HepG2 (cell line): ENCODE data around the gene ATG4B. TPM values are rescaled to one million over a fixed set of nuclear protein-coding genes. Genes with fewer than 3 reads are reported as not detected.

ENCODE experiments used
- BCL3 ChIP-seq: sonication (generic); formaldehyde crosslinking; IDR thresholded peaks from 2 replicates; pipeline ENCODE4 v1.5.1; 2020; ENCODE audit warnings: mild to moderate bottlenecking, missing genetic modification reagents, moderate library complexity
- CAMTA2 ChIP-seq: sonication (generic); formaldehyde crosslinking; IDR thresholded peaks from 2 replicates; pipeline ENCODE4 v1.4.0; 2020; ENCODE audit warnings: mild to moderate bottlenecking, missing genetic modification reagents, borderline replicate concordance
- CCDC6 ChIP-seq: sonication (generic); formaldehyde crosslinking; IDR thresholded peaks from 2 replicates; pipeline ENCODE4 v1.8.1; 2022; ENCODE audit warnings: mild to moderate bottlenecking, missing genetic modification reagents, moderate library complexity
- GTF3A ChIP-seq: sonication (generic); formaldehyde crosslinking; conservative IDR thresholded peaks from 2 replicates; pipeline ENCODE4 v1.4.0; 2020; ENCODE audit warnings: mild to moderate bottlenecking, missing genetic modification reagents
- HDAC1 ChIP-seq: sonication (generic); formaldehyde crosslinking; IDR thresholded peaks from 2 replicates; pipeline ENCODE4 v1.5.1; 2020; ENCODE audit warnings: mild to moderate bottlenecking, missing genetic modification reagents
- HES4 ChIP-seq: sonication (generic); formaldehyde crosslinking; IDR thresholded peaks from 2 replicates; pipeline ENCODE4 v1.9.0; 2021; ENCODE audit warnings: mild to moderate bottlenecking, missing genetic modification reagents, borderline replicate concordance
- HMG20A ChIP-seq: IDR thresholded peaks from 2 replicates; pipeline ENCODE4 v1.6.1; 2016; ENCODE audit warnings: borderline replicate concordance
- KLF6 ChIP-seq: IDR thresholded peaks from 2 replicates; pipeline ENCODE4 v1.8.0; 2016; ENCODE audit warnings: missing biosample characterization, missing genetic modification reagents
- LBX2 ChIP-seq: sonication (generic); formaldehyde crosslinking; IDR thresholded peaks from 2 replicates; pipeline ENCODE4 v1.5.0; 2020; ENCODE audit warnings: missing genetic modification reagents, mild to moderate bottlenecking, borderline replicate concordance
- NCOA2 ChIP-seq: sonication (generic); formaldehyde crosslinking; IDR thresholded peaks from 2 replicates; pipeline ENCODE4 v1.8.0; 2022; ENCODE audit warnings: inconsistent platforms
- NFYC ChIP-seq: IDR thresholded peaks from 2 replicates; pipeline ENCODE4 v1.6.1; 2016; ENCODE audit warnings: missing genetic modification reagents, missing compliant biosample characterization
- NRL ChIP-seq: sonication (generic); formaldehyde crosslinking; IDR thresholded peaks from 2 replicates; pipeline ENCODE4 v1.5.0; 2020; ENCODE audit warnings: missing genetic modification reagents, mild to moderate bottlenecking, moderate library complexity, borderline replicate concordance
- TEAD3 ChIP-seq: optimal IDR thresholded peaks from 2 replicates; pipeline ENCODE3; 2016; ENCODE audit warnings: borderline replicate concordance
- ZKSCAN1 ChIP-seq: fragments of 150-350 bp; IDR thresholded peaks from 2 replicates; pipeline ENCODE4 v1.6.1; 2014; ENCODE audit warnings: low read length
- ZNF446 ChIP-seq: sonication (generic); formaldehyde crosslinking; IDR thresholded peaks from 2 replicates; pipeline ENCODE4 v1.5.0; 2020; ENCODE audit warnings: mild to moderate bottlenecking, missing genetic modification reagents
- ZNF644 ChIP-seq: IDR thresholded peaks from 2 replicates; pipeline ENCODE4 v1.6.1; 2016; ENCODE audit warnings: low read depth
- ZNF710 ChIP-seq: sonication (generic); formaldehyde crosslinking; IDR thresholded peaks from 2 replicates; pipeline ENCODE4 v1.5.0; 2020; ENCODE audit warnings: mild to moderate bottlenecking, missing genetic modification reagents, borderline replicate concordance
- ZNF761 ChIP-seq: sonication (generic); formaldehyde crosslinking; conservative IDR thresholded peaks from 2 replicates; pipeline ENCODE4 v1.4.0; 2020; ENCODE audit warnings: mild to moderate bottlenecking, missing genetic modification reagents
- ZNF879 ChIP-seq: sonication (generic); formaldehyde crosslinking; IDR thresholded peaks from 2 replicates; pipeline ENCODE4 v1.8.1; 2023; ENCODE audit warnings: missing genetic modification reagents
- polyA plus RNA-seq, 8 experiments: library from polyadenylated mRNA; depleted of rRNA in 3 of 8; stranded (reverse) in 7 of 8; unstranded in 1 of 8; fragments of >200 nt; fragmentation: Illumina TruSeq in 4 of 8; extraction: Trizol in 4 of 8; gene quantifications; 2 replicates each; pipeline versions ENCODE4 v1.2.1 to v1.2.3, GENCODE V29; 2011 to 2016; ENCODE audit warnings: low read depth in 4 of 8, missing spikeins in 1 of 8, mixed read lengths in 1 of 8; ENCODE audit not compliant: insufficient read depth in 1 of 8
- total RNA-seq, 5 experiments: library from RNA; depleted of rRNA; stranded (reverse); fragments of >200 nt; fragmentation: Illumina TruSeq; extraction: Trizol; gene quantifications; 2 replicates each; pipeline ENCODE4 v1.2.3, GENCODE V29; 2016; ENCODE audit warnings: low read depth in 1 of 5
- TF ChIP-seq, protein P1 (sequence below): sonication (generic); formaldehyde crosslinking; IDR thresholded peaks from 2 replicates; pipeline ENCODE4 v1.5.1; 2020; ENCODE audit warnings: mild to moderate bottlenecking, missing genetic modification reagents, borderline replicate concordance

The ATG4B gene
- total and polyA plus RNA-seq, 2 of the 13 experiments (the other 11 are each of a cell fraction or from before 2014, with no cell fraction given): 95.5 to 239 TPM

DNA sequence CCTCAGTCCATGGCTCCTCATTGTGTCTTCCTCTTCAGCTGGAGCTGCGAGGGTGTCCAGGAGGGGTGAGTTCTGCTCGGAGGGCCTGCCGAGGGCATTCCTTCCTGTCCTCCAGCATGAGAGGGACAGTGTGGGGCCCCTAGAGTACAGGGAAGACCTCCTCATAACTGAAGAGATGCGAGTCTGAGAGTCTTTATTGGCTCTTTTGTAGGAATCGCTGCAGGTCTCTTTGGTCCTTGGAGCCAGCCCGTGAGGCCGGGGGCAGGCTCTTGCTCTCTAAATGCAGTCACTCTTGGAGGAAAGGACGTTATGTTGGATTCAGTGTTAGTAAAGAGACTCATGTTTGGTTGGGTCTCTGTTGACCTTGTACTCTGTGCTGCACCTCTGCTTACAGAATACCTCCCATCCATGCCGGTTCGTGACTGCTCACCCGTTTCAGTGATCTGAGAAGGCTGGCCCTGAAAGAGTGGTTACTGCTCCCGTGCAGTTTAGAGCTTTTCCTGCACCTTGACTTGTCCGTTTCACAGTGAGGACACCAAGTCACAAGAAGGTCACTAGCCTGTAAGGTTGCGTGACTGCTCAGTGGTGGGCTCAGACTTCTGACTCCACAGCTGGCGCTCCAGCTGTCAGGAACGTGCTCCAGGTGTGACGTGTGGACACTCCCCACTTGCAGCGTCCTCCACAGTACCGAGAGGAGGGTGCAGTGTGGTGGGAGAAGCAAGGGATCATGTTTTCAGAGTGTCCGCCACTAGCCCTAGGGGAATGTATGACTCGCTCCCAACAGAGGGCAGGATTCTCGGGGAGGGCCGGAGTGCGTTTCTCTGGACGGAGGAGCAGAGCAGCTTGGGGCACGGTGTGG lies 7.8 kb downstream of the ATG4B start (continued):
- TF ChIP-seq ZNF446 (CRISPR knock-in tag) (peak; percentile 67; the same call in 1 of the 2 replicates), HES4 (CRISPR knock-in tag) (0 out of 2 replicates have a peak, but pooled peaks have one; percentile 83), KLF6 (CRISPR knock-in tag) (peak; percentile 50; the same call in 1 of the 2 replicates), HMG20A (no peak; the same call in 1 of the 2 replicates), ZNF879 (CRISPR knock-in tag) (0 out of 2 replicates have a peak, but pooled peaks have one; percentile 73), ZNF710 (CRISPR knock-in tag) (peak; percentile 85; the same call in 1 of the 2 replicates), NCOA2 (CRISPR knock-in tag) (no peak), ZKSCAN1 (no peak; the same call in 1 of the 2 replicates), CCDC6 (CRISPR knock-in tag) (0 out of 2 replicates have a peak, but pooled peaks have one; percentile 20), ZNF644 (0 out of 2 replicates have a peak, but pooled peaks have one; percentile 38), ZNF761 (no peak; the same call in 1 of the 2 replicates), CAMTA2 (no peak; the same call in 1 of the 2 replicates), TEAD3 (CRISPR knock-in tag) (peak; percentile 69), LBX2 (CRISPR knock-in tag) (0 out of 2 replicates have a peak, but pooled peaks have one; percentile 38), NFYC (CRISPR knock-in tag) (no peak), NRL (peak; percentile 54; the same call in 1 of the 2 replicates), HDAC1 (peak; percentile 93), BCL3 (CRISPR knock-in tag) (peak; percentile 93), GTF3A (no peak)
- TF ChIP-seq, protein P1, sequence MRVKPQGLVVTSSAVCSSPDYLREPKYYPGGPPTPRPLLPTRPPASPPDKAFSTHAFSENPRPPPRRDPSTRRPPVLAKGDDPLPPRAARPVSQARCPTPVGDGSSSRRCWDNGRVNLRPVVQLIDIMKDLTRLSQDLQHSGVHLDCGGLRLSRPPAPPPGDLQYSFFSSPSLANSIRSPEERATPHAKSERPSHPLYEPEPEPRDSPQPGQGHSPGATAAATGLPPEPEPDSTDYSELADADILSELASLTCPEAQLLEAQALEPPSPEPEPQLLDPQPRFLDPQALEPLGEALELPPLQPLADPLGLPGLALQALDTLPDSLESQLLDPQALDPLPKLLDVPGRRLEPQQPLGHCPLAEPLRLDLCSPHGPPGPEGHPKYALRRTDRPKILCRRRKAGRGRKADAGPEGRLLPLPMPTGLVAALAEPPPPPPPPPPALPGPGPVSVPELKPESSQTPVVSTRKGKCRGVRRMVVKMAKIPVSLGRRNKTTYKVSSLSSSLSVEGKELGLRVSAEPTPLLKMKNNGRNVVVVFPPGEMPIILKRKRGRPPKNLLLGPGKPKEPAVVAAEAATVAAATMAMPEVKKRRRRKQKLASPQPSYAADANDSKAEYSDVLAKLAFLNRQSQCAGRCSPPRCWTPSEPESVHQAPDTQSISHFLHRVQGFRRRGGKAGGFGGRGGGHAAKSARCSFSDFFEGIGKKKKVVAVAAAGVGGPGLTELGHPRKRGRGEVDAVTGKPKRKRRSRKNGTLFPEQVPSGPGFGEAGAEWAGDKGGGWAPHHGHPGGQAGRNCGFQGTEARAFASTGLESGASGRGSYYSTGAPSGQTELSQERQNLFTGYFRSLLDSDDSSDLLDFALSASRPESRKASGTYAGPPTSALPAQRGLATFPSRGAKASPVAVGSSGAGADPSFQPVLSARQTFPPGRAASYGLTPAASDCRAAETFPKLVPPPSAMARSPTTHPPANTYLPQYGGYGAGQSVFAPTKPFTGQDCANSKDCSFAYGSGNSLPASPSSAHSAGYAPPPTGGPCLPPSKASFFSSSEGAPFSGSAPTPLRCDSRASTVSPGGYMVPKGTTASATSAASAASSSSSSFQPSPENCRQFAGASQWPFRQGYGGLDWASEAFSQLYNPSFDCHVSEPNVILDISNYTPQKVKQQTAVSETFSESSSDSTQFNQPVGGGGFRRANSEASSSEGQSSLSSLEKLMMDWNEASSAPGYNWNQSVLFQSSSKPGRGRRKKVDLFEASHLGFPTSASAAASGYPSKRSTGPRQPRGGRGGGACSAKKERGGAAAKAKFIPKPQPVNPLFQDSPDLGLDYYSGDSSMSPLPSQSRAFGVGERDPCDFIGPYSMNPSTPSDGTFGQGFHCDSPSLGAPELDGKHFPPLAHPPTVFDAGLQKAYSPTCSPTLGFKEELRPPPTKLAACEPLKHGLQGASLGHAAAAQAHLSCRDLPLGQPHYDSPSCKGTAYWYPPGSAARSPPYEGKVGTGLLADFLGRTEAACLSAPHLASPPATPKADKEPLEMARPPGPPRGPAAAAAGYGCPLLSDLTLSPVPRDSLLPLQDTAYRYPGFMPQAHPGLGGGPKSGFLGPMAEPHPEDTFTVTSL (CRISPR knock-in tag): peak; percentile 65
